GM19397 (cell line): ENCODE data around the gene PCBP4.
A peak's percentile ranks its signal among the peaks of the same experiment; 100 is the strongest.

Experiments
- ATAC-seq: cut with Tn5 transposase; IDR thresholded peaks from one replicate; pipeline ENCODE4 v1.9.1; 2021; ENCODE audit warnings: mild to moderate bottlenecking, moderate library complexity; ENCODE audit not compliant: unreplicated experiment

The PCBP4 gene

DNA sequence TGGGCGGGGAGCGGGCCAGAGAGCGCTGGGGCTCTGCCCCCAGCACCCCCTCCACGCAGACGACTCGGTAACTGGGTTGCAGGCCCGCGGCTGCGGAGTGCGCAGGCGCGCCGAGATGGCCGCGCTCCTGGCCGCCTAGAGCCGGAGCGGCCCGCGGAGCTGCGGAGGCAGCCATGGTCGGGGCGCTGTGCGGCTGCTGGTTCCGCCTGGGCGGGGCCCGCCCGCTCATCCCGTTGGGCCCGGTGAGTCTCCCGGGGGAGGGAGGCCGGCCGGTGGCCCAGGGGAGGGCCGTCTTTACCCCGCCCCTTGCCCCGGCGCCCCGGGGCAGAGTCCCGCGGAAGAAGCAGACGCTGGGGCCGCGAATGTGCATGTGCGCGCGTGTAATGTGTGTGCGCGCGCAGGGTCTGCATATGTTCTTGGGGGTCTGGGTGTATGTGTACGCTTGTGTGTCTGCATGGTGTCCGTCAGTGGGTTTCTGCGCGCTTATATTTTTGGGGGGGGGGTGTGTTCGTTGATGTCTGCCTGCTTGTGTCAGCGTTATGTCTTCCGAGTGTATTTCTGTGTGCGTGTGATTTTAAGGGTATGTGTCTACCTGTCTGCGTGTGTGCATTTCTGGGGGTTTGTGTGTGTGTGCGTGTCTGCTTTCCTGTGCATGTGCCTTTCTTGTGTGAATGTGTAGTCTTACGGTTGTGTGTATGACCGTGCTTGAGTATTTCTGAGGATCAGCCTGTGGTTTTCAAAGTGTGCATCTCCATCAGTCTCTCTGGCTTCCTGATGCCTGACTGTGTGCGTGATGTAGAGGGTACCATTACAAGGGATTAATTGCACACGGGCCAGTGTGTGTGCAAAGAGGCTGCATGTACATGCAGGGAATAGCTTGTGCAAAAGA, 8.0 kb upstream of the PCBP4 start, which contains the start of gene ABHD14A:
ABHD14A (plus strand) TSS at position 102 of the 889 bp plus-strand sequence; CDS start at position 174, 72 bp downstream.
- ATAC-seq: peak; percentile 65

DNA sequence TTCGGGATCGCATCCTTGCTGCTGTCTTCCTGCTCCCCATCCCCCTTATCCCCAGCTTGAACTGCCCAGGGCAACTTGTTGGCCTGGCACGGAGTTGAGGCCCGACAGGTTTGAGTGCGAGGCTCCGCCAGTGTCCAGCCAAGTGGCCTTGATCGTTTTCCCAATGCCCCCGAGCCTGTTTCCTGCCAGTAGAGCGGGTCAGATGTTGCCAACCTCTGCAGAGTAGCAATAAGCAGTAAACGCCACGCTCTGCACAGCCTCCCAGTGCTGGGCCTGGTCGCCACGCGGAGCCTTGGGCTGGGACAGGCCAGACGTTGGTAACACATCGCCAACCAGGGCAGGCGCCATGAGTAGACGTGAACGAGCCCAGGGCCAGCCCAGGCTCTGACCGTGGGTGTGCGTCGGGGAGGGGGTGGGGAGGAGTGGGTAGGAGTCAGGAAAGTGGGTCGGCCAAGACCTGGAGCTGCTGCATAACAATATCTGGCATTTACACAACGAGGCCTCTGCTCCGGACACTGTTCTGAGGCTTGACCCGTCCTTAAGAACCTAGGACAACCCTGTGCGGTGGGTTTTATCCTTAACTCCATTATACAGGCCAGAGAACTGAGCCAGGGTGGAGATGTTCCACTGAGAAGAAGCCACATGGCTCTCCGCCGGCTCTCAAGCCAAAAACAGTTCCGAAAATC, 7.2 kb upstream of the PCBP4 start:
- ATAC-seq: peak; percentile 7

DNA sequence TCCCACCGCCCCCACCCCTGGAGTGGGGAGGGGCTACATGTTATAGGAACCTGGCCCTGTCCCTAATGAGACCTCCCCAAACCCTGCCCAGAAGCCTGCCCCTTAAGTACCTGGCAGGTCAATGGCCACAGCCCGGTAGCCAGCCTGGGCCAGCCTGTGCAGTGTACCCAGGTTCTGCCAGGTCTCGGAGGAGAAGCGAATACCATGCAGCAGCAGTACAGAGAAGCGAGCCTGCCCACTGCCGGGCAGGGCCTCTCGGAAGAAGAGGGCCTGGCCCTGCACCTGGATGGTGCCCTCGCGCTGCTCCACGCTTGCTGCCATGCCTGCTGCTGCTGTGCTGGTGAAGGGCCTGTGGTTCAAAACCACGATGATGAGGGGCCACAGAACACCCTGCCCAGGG, 4.1 kb upstream of the PCBP4 start:
- no peak for ATAC-seq

DNA sequence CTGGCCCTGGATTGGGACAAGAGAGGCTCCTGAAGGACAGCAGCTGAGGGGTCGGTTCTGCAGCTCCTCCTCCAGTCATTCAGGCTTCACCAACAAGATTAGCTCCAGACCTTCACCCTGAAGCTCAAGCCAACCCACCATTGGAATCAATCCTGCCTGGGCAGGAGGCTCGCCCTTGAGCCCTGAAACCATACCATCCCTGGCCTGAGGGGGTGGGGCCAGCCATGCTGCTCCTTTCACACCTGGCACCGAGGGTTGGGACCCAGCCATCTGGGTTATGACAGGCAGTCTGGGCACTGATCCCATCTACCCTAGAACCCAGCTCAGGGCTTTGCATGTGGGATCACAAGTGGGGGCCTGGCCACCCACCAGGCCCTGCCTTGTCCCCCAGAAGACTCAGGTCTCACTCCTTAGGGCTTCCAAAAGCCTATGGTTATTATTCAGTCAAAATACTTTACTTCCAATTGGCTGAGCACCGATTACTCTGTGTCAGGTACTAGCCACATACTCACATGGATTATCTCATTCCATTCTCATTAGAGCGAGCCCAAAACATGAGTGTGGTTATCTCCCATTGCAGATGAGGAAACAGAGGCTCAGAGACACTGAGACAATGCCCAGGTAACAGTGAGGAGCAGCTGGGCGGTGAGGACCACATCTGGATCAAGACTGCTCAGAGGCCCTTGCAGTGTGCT, 3.5 kb upstream of the PCBP4 start:
- no peak for ATAC-seq

DNA sequence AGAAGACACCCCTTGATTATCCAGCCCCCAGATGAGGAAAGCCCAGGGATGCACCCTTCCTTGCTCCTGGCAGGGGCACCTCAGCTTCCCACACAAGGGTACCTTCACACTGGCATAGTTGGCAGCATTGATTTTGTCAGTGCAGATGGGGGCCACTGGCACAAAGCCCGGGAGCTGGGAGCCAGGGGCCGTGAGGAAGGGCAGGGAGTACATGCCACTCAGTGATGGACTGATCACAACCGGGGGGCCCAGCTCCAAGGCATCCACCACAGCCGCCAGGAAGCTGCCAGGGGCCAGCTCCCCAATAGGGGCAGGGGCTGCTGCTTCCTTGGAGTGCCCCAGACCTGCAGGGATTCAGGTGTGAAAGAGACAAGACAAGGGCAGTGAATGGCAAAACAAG, 2.6 kb upstream of the PCBP4 start:
- no peak for ATAC-seq

DNA sequence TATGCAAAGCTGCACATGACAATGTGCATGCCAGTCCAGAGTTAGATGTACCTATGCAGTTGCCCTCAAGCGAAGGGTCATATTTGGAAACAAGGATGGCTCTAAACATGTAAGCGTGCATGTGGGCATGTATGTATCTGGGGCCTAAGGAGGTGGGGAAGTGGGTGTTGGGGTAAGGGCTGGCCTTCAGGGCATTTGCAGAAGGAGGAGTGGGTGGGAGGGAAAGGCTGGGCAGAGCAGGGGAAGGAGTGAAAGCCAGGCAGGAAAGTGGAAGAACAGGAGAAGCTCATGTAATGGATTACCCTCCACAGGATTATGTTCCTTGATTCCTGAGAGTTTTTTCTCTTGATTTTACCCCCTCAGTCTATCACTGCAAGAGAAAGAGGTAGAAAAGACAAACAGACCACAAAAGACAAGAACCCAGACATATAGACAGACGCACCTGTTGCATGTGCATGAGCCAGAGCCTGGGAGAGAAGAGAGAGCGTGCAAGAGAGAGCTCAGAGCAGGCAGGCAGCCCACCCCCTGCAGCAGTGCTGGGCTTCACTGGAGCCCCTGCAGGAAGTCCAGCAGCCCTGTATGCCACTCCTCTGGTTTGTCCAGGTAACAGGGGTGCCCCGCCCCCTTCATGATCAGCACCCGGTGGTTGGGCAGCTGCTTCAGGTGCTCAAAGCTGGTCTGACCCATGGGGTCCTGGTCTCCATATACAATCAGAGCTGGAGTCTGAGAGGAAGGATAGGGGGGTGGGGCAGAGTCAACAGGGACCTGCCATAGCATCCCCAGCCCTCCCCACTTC, 1.8 kb upstream of the PCBP4 start:
- ATAC-seq: no peak

DNA sequence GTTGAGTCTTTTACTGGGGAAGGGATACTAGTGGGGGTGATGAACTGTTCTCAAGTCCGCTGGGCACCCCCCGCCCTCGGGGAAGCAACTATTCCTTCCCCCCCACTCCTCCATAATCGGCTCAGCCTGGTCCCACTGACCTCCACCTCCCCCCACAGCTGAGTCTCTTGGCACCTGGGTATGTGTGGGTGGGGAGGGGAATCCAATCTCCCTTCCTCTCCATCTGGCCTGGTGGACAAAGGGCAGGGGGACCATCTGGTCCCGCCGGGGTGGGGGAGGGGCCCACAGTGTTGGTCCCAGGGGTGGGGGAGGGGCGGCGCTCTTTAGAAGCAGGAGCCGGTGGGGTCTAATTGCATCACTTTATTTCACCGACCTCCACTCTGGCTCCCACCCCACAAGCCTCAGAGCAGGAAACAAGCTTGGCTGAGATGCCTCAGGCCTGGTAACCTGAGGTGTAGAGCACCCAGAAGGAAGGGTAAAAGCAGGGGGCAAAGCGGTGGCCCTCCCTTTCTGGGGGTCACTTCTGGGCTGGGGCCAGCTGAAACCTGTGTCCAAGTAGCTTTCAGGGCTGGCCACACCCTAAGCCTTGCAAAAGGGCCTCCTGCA, 1.0 kb upstream of the PCBP4 start:
- ATAC-seq: no peak

DNA sequence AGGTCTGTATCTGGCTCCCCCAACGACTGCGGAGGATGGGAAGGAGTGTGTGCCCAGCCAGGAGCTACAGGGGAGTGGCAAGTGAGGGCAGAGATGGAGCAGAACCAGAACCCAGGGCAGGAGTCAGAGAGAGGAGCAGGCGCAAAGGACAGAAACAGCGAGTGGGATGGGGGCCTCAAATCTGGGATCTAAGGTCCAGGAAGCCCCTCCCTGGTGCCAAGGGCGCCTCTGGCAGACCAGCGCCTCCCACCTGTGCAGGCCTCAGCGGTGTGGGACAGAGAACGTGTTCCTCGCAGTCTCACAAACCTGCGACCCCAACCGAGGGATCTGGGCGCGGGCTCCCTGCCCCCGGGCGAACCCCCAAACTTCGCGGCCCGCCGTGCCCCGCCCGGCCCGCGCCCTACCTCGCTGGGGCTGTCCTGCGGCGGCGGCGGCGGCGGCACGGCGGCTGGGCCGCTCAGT, 301 bp downstream of the PCBP4 start:
- peak; percentile 29 for ATAC-seq

DNA sequence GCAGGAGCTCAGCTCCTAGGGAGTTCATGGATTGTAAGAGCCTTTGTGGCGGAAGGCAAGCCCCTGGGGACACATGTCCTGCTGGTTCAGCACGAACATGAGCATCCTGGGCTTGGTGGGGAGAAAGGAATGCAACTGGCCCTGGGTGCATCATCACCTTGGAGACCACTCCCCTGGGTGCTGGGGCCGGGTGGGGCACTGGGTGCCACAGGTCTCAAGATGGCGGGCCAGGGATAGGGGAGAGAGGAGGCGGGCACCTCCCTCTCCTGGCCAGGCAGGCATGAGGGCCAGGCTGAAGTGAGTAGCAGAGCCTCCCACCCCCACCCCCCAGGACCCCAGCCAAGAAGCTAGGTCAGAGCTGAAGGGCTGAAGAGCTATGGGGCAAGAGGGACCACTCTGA, 768 bp downstream of the PCBP4 start:
- ATAC-seq: no peak

DNA sequence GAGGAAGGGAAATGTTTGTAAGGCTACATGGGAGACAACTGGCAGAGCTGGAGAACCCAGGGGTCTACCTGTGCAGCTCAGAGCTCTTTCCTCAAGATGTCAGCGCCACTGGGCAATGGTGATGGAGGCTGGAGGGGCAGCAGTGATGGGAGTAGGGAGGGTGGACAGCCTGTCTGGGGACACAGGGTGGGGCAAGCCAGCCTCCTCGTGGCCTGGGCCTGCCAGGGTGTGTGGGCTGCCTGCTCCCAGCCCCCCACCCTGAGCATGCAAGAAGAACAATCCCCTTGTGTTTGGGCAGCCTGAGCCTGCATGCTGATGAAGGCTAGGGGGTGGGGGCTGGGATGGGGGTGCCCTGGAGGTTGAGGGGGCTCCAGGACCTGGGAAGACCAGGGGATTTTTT, 1.2 kb downstream of the PCBP4 start:
- no peak for ATAC-seq

DNA sequence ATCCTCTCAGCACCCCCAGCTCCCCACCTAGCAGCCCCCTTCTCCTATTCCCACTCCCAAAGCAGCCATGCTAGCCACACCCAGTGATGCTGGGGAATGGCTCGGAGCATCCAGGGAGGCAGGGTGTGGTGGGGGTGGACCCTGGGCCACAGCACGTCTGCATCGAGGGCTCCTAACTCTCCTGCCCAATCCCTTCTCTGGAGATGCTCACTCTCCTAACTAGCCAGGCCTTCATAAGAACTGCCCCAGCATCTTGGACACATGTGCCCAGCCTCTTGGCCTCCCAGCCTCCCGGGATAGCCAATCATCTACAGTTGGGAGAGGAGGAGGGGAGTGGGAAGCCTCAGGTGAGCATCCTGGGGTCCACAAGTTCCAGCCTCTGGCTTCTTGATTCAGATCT, 2.7 kb downstream of the PCBP4 start:
- no peak for ATAC-seq

DNA sequence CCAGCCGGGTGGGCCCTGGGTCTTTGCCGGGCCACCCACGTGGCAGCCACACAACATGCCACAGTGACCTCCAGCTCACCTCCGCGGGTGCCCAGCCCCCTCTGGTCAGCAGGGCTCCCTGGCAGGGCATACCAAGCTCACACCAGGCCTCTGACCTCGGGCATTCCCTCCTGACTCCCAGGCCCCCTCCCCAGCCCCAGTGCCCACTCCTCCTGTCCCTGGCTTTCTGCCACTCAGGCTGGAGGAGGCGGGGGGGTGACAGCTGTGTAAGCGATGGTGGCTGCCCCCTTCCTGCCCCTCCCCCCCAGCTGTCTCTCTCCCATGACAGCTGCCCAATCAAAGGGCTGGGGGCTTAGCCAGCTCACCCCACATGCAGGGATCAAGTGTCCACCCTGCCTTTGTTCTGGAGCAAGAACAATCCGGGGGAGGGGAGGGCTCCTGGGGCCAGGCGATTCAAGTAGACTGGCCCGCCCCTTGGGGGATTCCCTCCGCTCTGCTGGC, 3.3 kb downstream of the PCBP4 start:
- ATAC-seq: no peak

DNA sequence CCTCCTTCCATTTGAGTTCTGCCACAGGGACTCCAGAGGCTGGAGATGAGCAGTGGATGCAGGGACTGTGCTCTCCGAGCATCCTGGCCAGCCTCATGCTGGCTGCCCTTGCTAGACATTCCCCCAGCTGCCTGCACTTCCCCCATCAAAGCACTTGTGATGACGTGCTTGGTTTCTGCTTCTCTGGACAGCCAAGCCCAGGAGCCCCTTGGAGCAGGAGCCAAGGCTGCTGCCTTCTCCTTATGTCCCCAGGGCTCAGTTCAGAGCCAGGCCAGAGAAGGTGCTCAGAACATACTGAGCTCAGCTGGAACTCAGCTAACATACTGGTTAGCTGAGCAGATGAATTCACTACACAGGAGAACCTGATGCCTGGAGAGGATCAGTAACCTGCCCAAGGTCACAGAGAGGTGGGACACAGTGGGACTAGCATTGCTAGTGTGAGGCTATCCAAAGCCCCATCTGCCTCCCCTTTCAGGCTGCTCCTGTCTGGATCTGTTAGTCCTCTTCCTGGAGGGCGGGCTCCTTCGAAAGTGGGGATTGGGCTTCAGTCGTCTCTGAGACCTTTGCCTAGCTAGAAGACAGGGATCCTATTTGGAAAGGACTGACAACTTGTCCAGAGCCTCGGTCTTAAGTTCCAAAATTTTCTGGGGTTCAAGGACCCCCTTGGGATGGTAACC, 4.3 kb downstream of the PCBP4 start:
- no peak for ATAC-seq

DNA sequence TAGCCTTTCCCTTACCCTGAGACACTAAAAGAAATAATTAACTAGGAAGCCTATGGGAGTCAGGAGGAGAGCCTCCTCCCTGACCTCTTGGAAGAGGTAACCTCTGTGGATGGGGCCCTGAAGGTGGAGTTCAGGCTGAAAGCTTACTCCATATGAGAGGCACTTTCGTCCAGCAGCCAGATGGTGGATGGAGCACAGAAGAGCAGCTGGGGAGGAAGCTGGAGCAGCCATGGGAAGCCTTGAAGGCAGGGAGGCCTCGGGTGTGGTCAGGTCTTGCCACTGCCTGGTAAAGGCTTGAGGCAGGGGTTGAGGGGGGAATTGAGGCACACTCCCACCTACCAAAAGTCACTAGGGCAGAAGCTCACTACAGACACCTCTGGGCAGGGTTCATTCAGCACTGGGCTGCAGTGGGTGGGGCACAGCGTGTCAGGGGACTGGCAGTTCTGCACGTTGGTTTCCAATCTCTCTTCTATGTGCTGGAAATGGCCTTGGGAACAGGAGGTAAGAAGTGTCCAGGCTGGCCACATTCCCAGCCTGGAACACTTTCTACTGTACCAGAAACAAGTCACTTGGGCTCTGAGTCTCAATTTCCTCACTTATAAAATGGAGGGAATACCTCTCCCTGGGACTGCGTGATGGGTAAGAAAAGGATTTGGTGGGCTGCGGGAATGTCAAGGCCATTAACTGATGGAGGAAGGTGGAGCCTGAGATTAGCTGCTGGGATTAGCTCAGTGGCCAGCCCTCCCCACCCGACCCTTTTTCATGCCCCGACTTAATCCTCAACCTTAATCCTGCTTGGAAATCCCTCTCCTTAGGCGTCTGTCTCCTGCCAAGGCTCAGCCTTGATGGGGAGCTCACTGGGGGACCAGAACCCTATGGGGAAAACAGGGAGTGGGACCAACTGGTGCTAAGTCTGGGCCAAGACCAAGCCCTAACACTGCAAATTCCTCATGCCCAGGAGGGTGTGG, 5.4 kb downstream of the PCBP4 start:
- ATAC-seq: no peak

DNA sequence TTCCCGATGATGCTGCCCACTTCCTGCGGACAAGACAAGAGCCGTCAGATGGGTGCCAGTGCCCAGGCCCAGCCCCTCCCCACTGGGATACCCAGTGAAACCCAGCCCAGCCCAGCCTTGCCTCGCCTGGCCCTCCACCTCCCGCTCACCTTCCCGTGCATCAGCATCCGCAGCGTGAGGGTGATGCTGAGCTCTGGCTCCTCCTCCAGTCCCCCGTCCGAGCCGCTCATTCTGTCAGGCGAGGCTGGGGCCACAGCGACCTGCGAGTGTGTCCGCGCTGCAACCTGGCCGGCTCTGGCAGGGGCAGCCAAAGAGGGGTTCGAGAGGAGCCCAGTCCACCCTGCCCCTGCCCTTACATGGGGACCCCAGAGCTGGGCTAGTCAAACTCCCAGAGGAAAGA, 6.2 kb downstream of the PCBP4 start:
- ATAC-seq: no peak

DNA sequence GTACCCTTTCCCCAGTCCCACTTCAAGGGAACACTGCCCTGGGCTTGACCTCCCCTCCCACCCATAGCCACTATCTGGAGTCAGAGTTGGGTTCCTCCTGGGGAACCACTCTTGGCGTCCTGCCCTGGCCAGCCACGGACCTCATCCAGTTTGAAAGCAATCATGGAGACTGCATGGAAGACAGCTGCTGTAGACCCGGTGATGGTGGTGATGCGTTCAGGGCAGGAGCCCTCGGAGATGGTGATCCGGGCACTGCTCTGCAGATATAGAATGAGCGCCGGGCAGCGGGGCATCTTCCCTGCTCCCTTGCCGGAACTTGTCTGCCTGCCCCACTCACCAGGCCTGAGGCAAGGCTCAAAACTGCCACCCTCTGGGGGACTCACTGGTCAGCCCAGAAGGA, 6.9 kb downstream of the PCBP4 start:
- no peak for ATAC-seq

DNA sequence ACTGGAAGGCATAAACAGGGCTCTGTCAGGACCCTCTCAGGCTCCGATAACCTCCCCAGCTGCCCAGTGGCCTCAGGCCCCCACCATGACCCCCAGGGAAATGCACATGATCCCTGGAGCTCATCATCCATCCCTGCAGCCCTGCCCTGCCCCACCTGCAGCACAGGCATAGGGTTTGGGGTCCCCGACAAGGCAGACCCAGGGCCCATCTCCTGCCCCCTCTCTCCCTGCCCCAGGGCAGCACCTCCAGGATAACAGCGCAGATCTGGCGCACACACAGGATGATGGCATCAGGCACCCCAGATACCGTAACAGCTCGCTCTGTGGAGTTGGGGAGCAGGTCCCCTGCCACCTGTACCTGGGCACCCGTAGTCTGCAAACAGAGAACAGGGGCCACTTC, 7.6 kb downstream of the PCBP4 start:
- no peak for ATAC-seq
